Transverse colon (tissue), 4 donors: ENCODE results near the gene GPX8. TPM values are rescaled to one million over a fixed set of nuclear protein-coding genes. Genes with fewer than 3 reads are reported as not detected.

Experiments used
- DNase-seq: peaks from one replicate; pipeline ENCODE4 v3.0.0-alpha.2; 2019
- H3K27ac ChIP-seq, 4 donors: fragments of 200-600 bp; sonication (generic); 2 replicates each; pipeline ENCODE4 v1.5.1; 2016 to 2018; ENCODE audit warnings: inconsistent platforms in 4 of 4
- H3K27me3 ChIP-seq: fragments of 200-600 bp; sonication (generic); 2 replicates; pipeline ENCODE4 v1.5.1; 2017; ENCODE audit warnings: inconsistent platforms
- H3K36me3 ChIP-seq, 4 donors: fragments of 200-600 bp; sonication (generic); 2 replicates each; pipeline ENCODE4 v1.5.1; 2017 to 2019; ENCODE audit warnings: inconsistent platforms in 4 of 4
- H3K4me1 ChIP-seq, 4 donors: fragments of 200-600 bp; sonication (generic); 2 replicates each; pipeline ENCODE4 v1.5.1; 2017 to 2020; ENCODE audit warnings: inconsistent platforms in 4 of 4
- H3K4me3 ChIP-seq, 4 donors: fragments of 200-600 bp; sonication (generic); 1 replicate in 1 of 4; 2 replicates in 3 of 4; pipeline versions ENCODE4 v1.5.1 to v1.6.1; 2017 to 2019; ENCODE audit warnings: inconsistent platforms in 4 of 4
- H3K9me3 ChIP-seq, 2 donors: fragments of 200-600 bp; sonication (generic); 2 replicates each; pipeline ENCODE4 v1.5.1; 2017 to 2019; ENCODE audit warnings: inconsistent platforms in 2 of 2
- EP300 ChIP-seq: sonication (generic); formaldehyde crosslinking; IDR thresholded peaks from one replicate; pipeline ENCODE4 v1.6.1; 2017; ENCODE audit warnings: antibody characterized with exemption, low read depth
- POLR2A ChIP-seq: fragments of 450-650 bp; IDR thresholded peaks from one replicate; pipeline ENCODE4 v1.6.1; 2016; ENCODE audit warnings: antibody characterized with exemption, mild to moderate bottlenecking, moderate library complexity
- POLR2AphosphoS5 ChIP-seq, 3 donors: sonication (generic); formaldehyde crosslinking; IDR thresholded peaks; one replicate each; pipeline ENCODE4 v1.6.1; 2016; ENCODE audit warnings: antibody characterized with exemption in 3 of 3
- WGBS, 2 donors: methylation state at CpG; one replicate each; pipeline ENCODE4 v1.1.5; 2018; ENCODE audit warnings: low coverage in 1 of 2; 5-methylcytosine and 5-hydroxymethylcytosine counted together
- in situ Hi-C, 4 donors: fragments of 200-750 bp; cut with MboI; loops; one replicate each; pipeline versions ENCODE4 v1.15.0 to v1.15.1; 2017; ENCODE audit warnings: low sequenced_read_pairs in 3 of 4, low pct_ligation_motif_present in 1 of 4, low pct_unique_long_range_greater_than_20kb in 1 of 4
- intact Hi-C: fragments of 100-400 bp; cut with DNase I; formaldehyde crosslinking; loops from one replicate; pipeline ENCODE4 v1.15.1; 2023; ENCODE audit warnings: low total_unique reads
- total RNA-seq, 4 donors: library from RNA; depleted of rRNA; stranded (reverse); fragments of >200 nt; gene quantifications; one replicate each; pipeline ENCODE4 v1.1.0, GENCODE V29; 2016
- TF ChIP-seq, protein P1 (sequence below), 5 experiments: fragments of 200-600 bp in 3 of 5; fragments of 450-650 bp in 2 of 5; sonication (generic) in 3 of 5; IDR thresholded peaks; 1 replicate in 2 of 5; 2 replicates in 3 of 5; pipeline ENCODE4 v1.5.1; 2016 to 2017; ENCODE audit warnings: antibody characterized with exemption in 5 of 5, inconsistent platforms in 3 of 5, mild to moderate bottlenecking in 2 of 5, moderate library complexity in 1 of 5

The GPX8 gene
- total RNA-seq, 4 donors from 2014 or later: 2.7 to 4.0 (median 3.5) TPM; not detected in 1

DNA sequence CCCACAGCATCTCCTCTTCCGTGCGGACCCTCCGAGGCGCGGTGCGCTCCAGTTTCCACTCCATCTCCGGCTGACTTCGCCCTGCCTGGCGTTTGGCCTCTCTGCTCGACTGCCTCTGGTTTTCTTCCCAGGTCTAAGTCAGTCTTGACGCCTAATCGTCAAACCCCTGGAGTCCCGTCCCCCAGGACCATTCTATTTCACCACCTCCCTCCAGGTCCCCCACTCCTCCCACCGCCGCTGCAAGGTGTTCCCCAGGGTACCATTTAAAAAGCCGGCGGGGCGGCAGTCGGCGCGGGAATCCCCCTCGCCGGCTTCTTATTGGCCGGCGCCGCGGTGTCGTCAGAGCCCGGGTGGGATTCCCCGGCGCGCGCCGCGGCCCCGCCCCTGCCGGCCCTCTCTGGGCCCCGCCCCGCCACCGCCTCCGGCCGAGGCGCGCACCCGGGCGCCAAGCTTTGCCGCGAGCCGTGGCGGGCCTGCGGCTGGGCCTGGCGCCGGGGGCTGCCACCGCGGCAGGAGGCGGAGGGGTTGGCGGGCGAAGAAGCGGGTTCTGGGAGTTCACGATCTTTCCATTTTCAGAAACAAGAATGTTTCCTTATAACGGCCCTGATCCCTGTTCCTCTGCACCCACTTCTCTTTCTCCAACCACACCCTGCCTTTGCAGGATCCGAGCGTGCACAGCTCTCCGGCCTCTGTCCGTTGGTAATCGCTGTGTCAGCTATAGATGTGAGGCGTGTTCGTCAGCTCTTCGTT lies 13.1 kb downstream of the GPX8 start, which contains the start of gene CDC20B:
Gene CDC20B (minus strand): TSS at position 241 of the 750 bp plus-strand sequence. CDS start 177 bp downstream, at position 64.
- Histone ChIP-seq H3K4me3 (peak within 1 kb of the TSS; percentile 20 to 56 (median 38)), H3K4me1 (peaks cover 9 to 32% (median 28%) of the 10 kb centered on the region in 4 donors), H3K36me3 (no peaks in the 10 kb centered on the region), H3K27me3 (peaks cover 79% of the 10 kb centered on the region), H3K27ac (peak within 1 kb of the TSS in 2 of 4 donors; percentile 31 to 43), H3K9me3 (no peaks in the 10 kb centered on the region)
- 1% methylated on average over 55 of the region's 69 CpGs; no CpG with 5 or more reads in 1 of the 2 donors for WGBS, 2 donors
- peak; percentile 81 for DNase-seq
- TF ChIP-seq, protein P1, sequence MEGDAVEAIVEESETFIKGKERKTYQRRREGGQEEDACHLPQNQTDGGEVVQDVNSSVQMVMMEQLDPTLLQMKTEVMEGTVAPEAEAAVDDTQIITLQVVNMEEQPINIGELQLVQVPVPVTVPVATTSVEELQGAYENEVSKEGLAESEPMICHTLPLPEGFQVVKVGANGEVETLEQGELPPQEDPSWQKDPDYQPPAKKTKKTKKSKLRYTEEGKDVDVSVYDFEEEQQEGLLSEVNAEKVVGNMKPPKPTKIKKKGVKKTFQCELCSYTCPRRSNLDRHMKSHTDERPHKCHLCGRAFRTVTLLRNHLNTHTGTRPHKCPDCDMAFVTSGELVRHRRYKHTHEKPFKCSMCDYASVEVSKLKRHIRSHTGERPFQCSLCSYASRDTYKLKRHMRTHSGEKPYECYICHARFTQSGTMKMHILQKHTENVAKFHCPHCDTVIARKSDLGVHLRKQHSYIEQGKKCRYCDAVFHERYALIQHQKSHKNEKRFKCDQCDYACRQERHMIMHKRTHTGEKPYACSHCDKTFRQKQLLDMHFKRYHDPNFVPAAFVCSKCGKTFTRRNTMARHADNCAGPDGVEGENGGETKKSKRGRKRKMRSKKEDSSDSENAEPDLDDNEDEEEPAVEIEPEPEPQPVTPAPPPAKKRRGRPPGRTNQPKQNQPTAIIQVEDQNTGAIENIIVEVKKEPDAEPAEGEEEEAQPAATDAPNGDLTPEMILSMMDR (IDR thresholded peaks at IDR 0.05): no peak
- no peak for TF ChIP-seq EP300
- in situ Hi-C loops (loop anchor here (10.0 to 25.0 kb wide), 4 partner anchors 52 to 661 kb away; partner anchors contain the start of genes SNX18 (in 3 of the 4), CCNO (in 2 of the 4), MCIDAS (in 1 of the 4) and SLC38A9 (in 1 of the 4)), intact Hi-C loops (loop anchor here (10.0 kb wide), 2 partner anchors 52 to 522 kb away; partner anchors contain the start of gene MCIDAS)

DNA sequence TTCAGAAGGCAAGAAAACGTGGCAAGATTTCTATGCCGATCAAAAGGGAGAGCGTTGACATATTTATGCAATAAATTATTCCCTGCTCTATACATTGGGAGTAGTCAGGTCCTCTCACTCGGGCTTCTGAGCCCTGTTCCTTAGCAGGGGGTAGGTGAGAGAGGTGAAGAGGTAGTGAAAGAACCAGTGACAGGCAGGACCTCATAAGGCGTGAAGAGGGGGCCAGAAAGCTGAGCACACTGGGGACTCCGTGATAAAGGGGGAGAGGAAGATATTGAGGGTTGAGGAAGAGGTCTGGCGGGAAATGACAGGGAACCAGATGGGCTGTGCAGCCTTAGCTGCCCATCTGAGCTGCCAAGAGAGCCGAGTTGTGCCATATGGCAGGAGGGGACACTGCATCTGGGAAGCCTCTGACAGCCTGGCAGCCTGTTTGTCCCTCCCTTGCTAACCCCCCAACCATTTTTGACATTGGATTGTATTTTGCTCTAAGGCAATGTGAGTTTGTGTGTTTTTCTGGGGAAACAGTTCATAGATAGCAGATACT lies 13.8 kb downstream of the GPX8 start:
- H3K27me3 ChIP-seq: peaks cover 86% of the 10 kb centered on the region
- H3K4me1 ChIP-seq: peaks cover 9 to 32% (median 28%) of the 10 kb centered on the region in 4 donors
- in situ Hi-C loops: loop anchor here (10.0 to 25.0 kb wide), 4 partner anchors 51 to 661 kb away; partner anchors contain the start of genes SNX18 (in 3 of the 4), CCNO (in 2 of the 4), MCIDAS (in 1 of the 4) and SLC38A9 (in 1 of the 4)
- H3K27ac ChIP-seq: peak overlapping the region in 1 of 4 donors; percentile 31
- H3K9me3 ChIP-seq: no peaks in the 10 kb centered on the region
- H3K36me3 ChIP-seq: no peaks in the 10 kb centered on the region
- intact Hi-C loops: loop anchor here (10.0 kb wide), 2 partner anchors 51 to 521 kb away; partner anchors contain the start of gene MCIDAS
- 15 to 20% methylated on average over 2 to 8 of the region's 8 CpGs for WGBS, 2 donors
- TF ChIP-seq POLR2A (no peak), POLR2AphosphoS5 (IDR thresholded peaks at IDR 0.05) (no peak), EP300 (no peak)
- TF ChIP-seq, protein P1 (IDR thresholded peaks at IDR 0.05): no peak
- H3K4me3 ChIP-seq: peak overlapping the region in 3 of 4 donors; percentile 35 to 56 (median 42)
- no peak for DNase-seq

DNA sequence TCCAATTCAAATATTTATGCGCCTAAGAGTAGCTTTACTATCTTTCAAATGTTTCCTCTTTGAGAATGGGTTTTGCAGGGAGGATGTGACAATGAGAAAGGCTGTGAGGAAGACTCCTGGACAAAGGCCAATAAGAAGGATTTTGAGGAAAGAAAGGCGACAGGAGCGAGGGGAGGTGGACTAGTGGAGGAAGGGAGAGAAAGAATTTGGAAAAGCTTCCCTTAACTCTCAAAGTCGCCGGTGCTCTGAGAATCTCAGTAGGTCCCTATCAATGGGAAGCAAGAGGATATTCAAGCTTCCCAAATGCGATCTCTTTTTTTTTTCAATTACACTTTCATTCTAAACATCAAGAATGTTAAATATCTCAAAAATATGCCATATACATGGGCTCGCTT lies 15.8 kb downstream of the GPX8 start:
- Histone ChIP-seq H3K4me1 (peaks cover 9 to 32% (median 28%) of the 10 kb centered on the region in 4 donors), H3K27ac (no peak overlapping the region), H3K9me3 (no peaks in the 10 kb centered on the region), H3K27me3 (peaks cover 94% of the 10 kb centered on the region), H3K4me3 (peak overlapping the region in 3 of 4 donors; percentile 12 to 38 (median 23)), H3K36me3 (no peaks in the 10 kb centered on the region)
- intact Hi-C loops (loop anchor here (10.0 kb wide), 2 partner anchors 49 to 519 kb away; partner anchors contain the start of gene MCIDAS), in situ Hi-C loops (loop anchor here in 3 of 4 donors (10.0 kb wide), 2 partner anchors 49 to 59 kb away; partner anchors contain the start of genes CCNO (in 2 of the 3) and MCIDAS (in 1 of the 3))
- 10 to 12% methylated on average over 7 of the region's 7 CpGs for WGBS, 2 donors
- peak in 1 of 3 donors; percentile 12 for TF ChIP-seq POLR2AphosphoS5 (IDR thresholded peaks at IDR 0.05)
- no peak for TF ChIP-seq EP300
- no peak for DNase-seq

DNA sequence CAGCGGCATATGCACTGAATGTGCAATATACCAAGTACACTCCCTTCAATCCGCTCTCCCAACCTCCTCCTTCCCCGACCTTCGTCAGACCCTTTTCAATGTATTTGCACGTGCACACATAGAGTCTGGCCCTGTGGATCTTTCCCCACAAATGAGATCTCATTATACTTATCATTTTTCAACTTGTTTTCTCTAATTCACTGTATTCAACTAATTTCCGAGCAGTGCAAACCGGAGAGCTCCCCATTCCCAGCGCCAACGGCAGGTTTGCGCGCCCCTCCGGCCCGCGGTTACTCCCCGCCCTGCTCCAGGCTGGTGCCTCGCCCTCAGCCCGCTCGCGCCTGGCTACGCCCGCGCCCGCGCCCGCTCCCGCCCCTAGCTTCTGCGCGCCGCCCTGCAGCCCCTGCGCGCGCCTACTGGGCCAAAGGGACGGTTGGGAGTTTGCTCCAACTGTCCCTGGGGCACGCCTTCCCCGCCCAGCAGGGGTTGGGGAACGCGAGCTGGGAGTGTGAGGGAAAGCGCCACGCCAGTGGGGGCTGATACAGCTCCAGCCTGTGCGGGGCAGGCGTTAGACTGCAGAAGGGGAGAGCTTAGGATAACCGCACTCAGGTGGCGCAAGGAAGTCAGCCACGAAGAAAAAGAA lies 16.3 kb downstream of the GPX8 start:
- in situ Hi-C loops: loop anchor here in 3 of 4 donors (10.0 kb wide), 2 partner anchors 49 to 59 kb away; partner anchors contain the start of genes CCNO (in 2 of the 3) and MCIDAS (in 1 of the 3)
- H3K4me3 ChIP-seq: peak overlapping the region in 3 of 4 donors; percentile 12 to 38 (median 23)

More for the DNA sequence above, 16.3 kb downstream of the GPX8 start:
- H3K27me3 ChIP-seq: peaks cover 94% of the 10 kb centered on the region
- no peaks in the 10 kb centered on the region for H3K36me3 ChIP-seq
- TF ChIP-seq POLR2A (no peak), POLR2AphosphoS5 (IDR thresholded peaks at IDR 0.05) (peak in 1 of 3 donors; percentile 62)
- TF ChIP-seq, protein P1 (IDR thresholded peaks at IDR 0.05): peak; percentile 32 to 71 (median 40)
- peaks cover 9 to 32% (median 28%) of the 10 kb centered on the region in 4 donors for H3K4me1 ChIP-seq
- WGBS, 2 donors: 6% methylated on average over 21 to 32 of the region's 44 CpGs
- H3K27ac ChIP-seq: no peak overlapping the region
- H3K9me3 ChIP-seq: no peaks in the 10 kb centered on the region
- DNase-seq: peak; percentile 83
- intact Hi-C loops: loop anchor here (10.0 kb wide), 2 partner anchors 49 to 519 kb away; partner anchors contain the start of gene MCIDAS
